ENCODE results near the gene CDCP1.

- no peak for TF ChIP-seq POLR2A (IDR thresholded peaks at IDR 0.05; ENCODE audit: low read length)
- no peak for TF ChIP-seq GATA1 (IDR thresholded peaks at IDR 0.05; ENCODE audit: low read depth, low read length)
Measured at GRCh38 chr3:45067486-45067885, 78.7 kb downstream of the CDCP1 start.
